GM18907 (cell line): ENCODE results near the gene COG3.

Experiments used
- ATAC-seq: cut with Tn5 transposase; IDR thresholded peaks from one replicate; pipeline ENCODE4 v1.9.1; 2021; ENCODE audit warnings: mild to moderate bottlenecking, moderate library complexity; ENCODE audit not compliant: unreplicated experiment

Gene COG3

DNA sequence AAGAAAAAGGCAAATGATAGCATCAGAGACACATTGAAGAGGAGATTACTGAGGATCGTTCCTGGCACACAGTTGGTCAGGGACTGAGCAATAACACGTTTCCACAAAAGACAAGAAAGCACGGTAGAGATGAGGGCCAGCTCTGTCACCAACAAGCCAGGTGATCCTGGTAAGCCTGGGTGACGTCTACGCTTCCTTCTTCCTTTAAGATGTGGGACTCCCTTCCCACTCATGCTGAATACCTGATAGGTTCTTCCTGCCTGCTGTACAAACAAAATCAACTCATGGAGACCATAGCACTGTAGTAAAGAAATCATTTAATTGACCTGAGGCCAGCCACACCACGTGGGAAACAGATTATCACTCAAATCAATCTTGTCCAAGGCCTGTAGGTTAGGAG, 19.7 kb upstream of the COG3 start:
- no peak for ATAC-seq

DNA sequence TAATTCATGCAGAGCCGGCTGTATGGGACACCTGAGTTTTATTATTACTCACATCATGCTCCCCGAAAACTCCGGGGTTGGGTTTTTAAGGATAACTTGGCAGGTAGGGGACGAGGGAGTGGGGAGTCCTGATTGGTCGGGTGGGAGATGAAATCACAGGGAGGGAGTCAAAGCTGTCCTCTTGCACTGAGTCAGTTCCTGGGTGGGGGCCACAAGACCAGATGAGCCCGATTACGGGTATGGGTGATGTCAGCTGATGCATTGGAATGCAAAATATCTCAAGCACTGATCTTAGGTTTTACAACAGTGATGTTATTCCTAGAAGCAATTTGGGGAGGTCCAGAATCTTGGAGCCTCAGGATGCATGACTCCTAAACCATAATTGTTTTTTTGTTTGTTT, 18.6 kb upstream of the COG3 start:
- no peak for ATAC-seq

DNA sequence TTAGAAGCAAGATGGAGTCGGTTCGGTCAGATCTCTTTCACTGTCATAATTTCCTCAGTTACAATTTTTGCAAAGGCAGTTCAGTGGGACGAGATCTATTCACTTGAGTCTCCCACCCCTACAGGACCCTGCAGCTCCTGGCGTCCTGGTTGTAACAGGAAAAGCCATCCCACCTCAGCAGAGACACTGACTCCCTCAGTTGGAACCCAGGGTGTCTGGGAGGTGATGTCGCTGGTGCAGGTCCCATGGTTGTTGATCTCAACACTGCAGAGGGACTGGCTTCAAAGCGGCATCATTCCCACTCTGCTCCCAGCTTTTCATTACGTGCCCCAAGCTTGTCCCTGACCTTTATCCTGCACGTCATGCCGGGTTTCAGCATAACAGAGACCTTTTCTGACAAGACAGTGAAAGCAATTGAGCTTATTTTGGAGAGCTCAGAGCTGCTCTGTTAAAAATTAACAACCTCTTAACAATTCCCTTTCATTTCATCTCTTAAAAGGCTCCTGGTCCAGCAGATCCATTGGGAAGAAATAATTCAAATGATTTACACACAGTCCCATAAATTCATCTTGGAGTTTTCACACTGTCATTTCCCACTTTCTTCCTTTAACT, 17.6 kb upstream of the COG3 start:
- no peak for ATAC-seq

- ATAC-seq: no peak
Observed at GRCh38 chr13:45448965-45449559, 15.7 kb upstream of the COG3 start.

DNA sequence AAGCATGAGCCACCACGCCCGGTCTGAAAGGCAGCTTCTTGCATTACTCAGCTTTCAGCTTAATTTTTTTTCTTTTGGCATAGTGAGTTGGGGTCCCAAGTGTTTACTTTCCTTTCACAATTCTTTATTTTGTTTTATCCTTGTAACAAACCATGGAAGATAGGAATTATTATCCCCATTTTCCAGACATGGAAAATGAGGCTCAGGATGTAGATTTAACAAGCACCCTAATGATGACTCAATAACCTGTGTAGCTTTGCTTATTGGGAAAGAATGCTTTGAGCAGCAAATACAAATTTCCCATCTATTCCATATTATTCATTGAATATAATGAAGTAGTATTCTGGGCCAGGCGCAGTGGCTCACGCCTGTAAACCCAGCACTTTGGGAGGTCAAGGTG, 13.5 kb upstream of the COG3 start:
- ATAC-seq: no peak

- ATAC-seq: no peak
Observed at GRCh38 chr13:45454204-45454603, 10.5 kb upstream of the COG3 start.

DNA sequence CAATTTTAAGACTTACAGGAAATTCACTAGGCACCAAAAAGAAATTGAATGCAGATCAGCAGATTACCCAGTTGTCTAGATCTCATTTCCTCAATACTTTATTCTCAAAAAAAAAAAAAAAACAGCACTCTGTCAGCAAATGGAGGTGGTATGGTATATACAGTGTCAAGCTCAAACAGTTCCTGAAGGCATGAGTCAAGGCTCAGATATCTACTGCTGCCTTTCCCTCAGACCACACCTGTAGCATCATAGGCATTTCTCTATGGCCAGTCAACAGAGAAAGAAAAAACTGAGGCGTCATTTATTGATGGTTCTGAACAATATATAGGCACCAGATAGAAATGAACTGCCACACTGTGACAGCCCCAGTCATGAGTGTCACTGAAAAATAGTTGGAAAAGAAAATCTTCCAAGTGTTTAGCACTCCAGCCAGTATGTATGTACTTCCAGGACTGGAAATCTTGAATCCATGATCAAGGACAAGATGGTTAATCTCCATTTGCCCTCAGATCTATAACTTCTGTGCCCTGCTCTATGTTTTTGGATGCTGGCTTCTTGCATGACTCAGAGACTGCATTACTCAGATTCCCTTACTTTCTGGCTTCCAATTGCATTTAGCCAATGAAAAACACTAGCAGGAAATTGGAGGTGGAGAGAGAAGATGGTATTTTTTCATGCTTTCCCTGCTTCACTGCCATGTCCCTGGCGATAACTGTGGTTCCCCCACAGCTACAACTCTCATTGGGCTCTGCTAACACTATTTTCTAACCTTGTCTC, 8.4 kb upstream of the COG3 start:
- no peak for ATAC-seq

- ATAC-seq: no peak
Observed at GRCh38 chr13:45464141-45464686, 525 bp upstream of the COG3 start.

GRCh38 chr13:45466359-45466758, 1.6 kb downstream of the COG3 start:
- no peak for ATAC-seq

- ATAC-seq: no peak
Observed at GRCh38 chr13:45468635-45469034, 3.9 kb downstream of the COG3 start.

DNA sequence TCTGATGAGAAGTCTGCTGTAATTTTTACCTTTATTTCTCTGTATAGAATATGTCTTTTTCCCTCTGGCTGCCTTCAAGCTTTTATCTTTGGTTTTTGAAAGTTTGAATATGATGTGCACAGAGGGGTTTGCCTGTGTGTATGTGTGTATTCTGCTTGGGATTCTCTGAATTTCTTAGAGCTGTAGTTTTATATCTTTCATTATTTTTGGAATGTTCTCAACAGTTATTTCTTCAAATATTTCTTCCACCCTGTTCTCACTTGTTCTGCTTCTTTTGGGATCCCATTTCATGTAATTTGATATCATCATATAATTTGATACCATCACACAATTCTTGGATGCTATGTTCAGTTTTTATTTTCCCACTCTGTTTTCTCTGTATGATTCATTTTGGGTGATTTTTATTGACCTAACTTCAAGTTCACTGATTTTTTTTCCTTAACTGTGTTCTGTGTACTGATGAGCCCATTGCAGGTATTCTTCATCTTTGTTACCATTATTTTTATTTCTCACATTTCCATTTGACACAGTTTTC, 7.5 kb downstream of the COG3 start:
- ATAC-seq: no peak

DNA sequence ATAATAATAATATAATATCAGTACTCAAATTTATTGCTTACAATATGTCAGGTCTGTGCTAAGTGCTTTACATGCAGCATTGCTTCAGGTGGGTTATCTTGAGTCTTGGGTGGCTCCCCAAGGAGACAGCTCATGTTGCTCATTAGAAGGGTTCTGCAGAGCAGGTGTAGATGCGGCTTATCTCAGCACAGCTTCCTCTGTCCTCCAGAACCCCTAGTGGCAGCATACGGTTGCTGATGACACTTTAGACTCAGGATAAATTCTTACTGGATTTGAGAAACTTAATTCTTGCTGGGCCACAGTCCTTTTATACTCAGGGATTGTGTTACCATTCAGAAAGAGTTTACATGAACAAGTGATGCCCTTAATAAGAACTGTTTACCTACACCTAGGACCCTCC, 8.9 kb downstream of the COG3 start:
- no peak for ATAC-seq

GRCh38 chr13:45474584-45475454, 10.1 kb downstream of the COG3 start:
- ATAC-seq: no peak

DNA sequence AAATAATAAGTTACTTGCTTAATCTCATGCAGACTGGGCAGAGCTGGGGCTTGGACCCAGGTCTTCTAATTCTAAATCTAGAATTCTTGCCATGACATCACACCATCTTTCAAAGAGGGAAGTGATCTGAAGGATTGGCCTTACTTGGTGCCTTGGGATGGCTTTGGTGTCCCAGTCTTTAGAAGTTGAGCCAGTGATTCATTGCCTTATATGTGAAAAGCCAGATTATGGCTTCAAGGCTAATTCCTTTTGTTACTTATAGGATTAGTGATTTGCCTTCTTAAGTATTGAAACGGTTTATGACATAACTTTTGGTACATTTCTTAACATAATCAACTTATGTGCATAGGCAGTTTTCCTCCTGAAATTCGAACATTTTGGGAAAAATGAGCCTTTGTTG, 14.9 kb downstream of the COG3 start:
- ATAC-seq: no peak

DNA sequence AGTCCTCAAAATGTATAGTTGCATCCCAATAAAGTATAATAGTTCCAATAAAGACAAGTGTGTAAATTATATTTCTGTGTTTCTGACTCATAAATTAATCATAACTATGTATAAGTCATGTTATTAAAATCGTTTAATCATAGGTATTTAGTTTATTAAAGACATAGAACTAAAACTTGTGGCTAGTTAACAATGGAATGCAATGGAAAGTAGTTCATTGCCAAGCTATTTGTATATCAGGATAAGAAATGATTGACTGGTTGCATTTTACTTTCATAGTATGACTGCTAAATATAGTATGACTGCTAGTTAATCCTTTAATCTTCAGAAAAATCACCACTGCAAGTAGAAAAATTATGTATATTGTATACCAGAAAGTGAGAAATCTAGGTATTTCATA, 16.9 kb downstream of the COG3 start:
- ATAC-seq: no peak

GRCh38 chr13:45482571-45483173, 17.9 kb downstream of the COG3 start:
- ATAC-seq: no peak

DNA sequence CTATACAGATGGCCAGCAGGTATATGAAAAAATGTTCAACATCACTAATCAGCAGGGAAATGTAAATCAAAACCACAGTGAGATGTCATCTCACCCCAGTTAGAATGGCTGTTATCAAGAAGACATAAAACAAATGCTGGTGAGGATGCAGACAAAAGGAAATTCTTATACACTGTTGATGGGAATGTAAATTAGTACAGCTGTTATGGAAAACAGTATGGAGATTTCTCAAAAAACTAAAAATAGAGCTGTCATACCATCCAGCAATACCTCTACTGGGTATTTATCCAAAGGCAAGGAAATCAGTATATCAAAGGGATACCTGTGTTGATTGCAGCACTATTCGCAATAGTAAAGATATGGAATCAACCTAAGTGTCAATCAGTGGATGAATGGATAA, 22.9 kb downstream of the COG3 start:
- ATAC-seq: no peak

DNA sequence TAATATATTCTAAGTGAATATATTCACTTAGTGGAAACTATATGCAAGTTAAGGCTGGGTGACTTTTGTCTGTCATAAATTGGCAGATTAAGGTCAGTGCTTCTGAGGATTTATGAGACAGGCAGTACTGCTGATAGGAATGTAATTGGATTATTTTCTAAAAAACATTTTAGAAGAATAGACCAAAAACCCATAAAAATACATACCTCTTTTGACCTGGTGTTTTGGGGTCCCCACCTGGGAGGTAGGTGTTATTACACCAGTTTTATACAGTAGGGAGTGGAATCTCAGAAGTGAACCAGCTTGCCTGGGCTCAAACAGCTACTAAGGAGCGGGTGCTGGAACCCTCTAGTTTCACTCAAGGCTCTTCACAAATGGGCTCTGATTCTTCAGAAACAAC, 25.3 kb downstream of the COG3 start:
- ATAC-seq: no peak

DNA sequence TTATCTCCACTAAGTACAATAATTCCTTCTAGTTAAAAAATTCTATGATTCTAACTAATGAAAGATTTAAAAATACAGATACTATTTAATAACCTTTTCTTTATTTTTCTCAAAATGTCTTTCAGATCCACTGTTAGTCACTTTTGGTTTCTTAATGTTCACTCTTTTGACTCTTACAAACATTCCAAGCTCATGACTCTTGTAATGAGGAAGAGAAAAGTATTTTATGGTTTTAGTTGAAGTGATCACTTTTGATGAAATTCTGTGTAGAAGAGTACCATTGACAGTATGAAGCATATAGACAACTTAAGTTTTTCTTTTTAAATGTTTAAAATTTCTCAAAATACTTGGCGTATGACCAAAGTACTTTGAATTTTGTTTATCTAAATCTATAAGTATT, 27.8 kb downstream of the COG3 start:
- ATAC-seq: no peak

- no peak for ATAC-seq
Observed at GRCh38 chr13:45496942-45497341, 32.2 kb downstream of the COG3 start.
